DND-41 (cell line): Measurements from ENCODE around the gene FAM219A.

Source experiments
- ATAC-seq: fragments of 200-7000 bp; cut with Tn5 transposase; 3 replicates; pipeline ENCODE4 v1.9.1; 2021; ENCODE audit warnings: low read depth; ENCODE audit not compliant: insufficient read depth
- DNase-seq: peaks from one replicate; pipeline ENCODE4 v3.0.0-alpha.2; 2020
- H2AFZ ChIP-seq: 2 replicates; pipeline ENCODE4 v1.6.0; 2012; ENCODE audit warnings: low read depth, low read length
- H3K27ac ChIP-seq: 2 replicates; pipeline ENCODE4 v1.5.1; 2012; ENCODE audit warnings: low read length, inconsistent platforms
- H3K27me3 ChIP-seq: fragments of 200-600 bp; sonication (generic); 2 replicates; pipeline ENCODE4 v1.6.0; 2012; ENCODE audit warnings: low read length, mild to moderate bottlenecking, inconsistent platforms; ENCODE audit not compliant: insufficient read depth, poor library complexity
- H3K36me3 ChIP-seq: 2 replicates; pipeline ENCODE4 v1.5.1; 2012; ENCODE audit warnings: low read length, inconsistent platforms; ENCODE audit not compliant: insufficient read depth
- H3K4me1 ChIP-seq: 2 replicates; pipeline ENCODE4 v1.5.1; 2012; ENCODE audit warnings: mild to moderate bottlenecking, low read length; ENCODE audit not compliant: insufficient read depth
- H3K4me2 ChIP-seq: 2 replicates; pipeline ENCODE4 v1.6.0; 2012; ENCODE audit warnings: mild to moderate bottlenecking, moderate library complexity, low read length, inconsistent platforms; ENCODE audit not compliant: insufficient read depth
- H3K4me3 ChIP-seq, 2 experiments: fragments of 200-600 bp in 1 of 2; shearing (Covaris generic) in 1 of 2; 2 replicates each; pipeline ENCODE4 v1.5.1; 2012 to 2016; ENCODE audit warnings: inconsistent platforms in 2 of 2, low read length in 2 of 2, mild to moderate bottlenecking in 2 of 2, low read depth in 1 of 2, moderate library complexity in 1 of 2
- H3K79me2 ChIP-seq: 2 replicates; pipeline ENCODE4 v1.6.0; 2012; ENCODE audit warnings: low read length, inconsistent platforms; ENCODE audit not compliant: insufficient read depth
- H3K9ac ChIP-seq: 2 replicates; pipeline ENCODE4 v1.6.0; 2012; ENCODE audit warnings: low read depth, mild to moderate bottlenecking, inconsistent platforms, low read length, moderate library complexity
- H3K9me3 ChIP-seq: 2 replicates; pipeline ENCODE4 v1.5.1; 2012; ENCODE audit warnings: low read length, moderate library complexity, mild to moderate bottlenecking, inconsistent platforms; ENCODE audit not compliant: insufficient read depth, severe bottlenecking
- H4K20me1 ChIP-seq: 2 replicates; pipeline ENCODE4 v1.6.0; 2012; ENCODE audit warnings: low read length; ENCODE audit not compliant: insufficient read depth
- CTCF ChIP-seq: IDR thresholded peaks from 2 replicates; pipeline ENCODE4 v1.5.1; 2012; ENCODE audit warnings: borderline replicate concordance, low read length, moderate library complexity, mild to moderate bottlenecking; ENCODE audit not compliant: poor library complexity, severe bottlenecking; ENCODE audit errors: extremely low read depth
- EZH2 ChIP-seq: IDR thresholded peaks from 3 replicates; pipeline ENCODE4 v1.6.1; 2012; ENCODE audit warnings: borderline replicate concordance, low read depth, mild to moderate bottlenecking, moderate library complexity, low read length, inconsistent platforms; ENCODE audit not compliant: severe bottlenecking

Gene FAM219A

DNA sequence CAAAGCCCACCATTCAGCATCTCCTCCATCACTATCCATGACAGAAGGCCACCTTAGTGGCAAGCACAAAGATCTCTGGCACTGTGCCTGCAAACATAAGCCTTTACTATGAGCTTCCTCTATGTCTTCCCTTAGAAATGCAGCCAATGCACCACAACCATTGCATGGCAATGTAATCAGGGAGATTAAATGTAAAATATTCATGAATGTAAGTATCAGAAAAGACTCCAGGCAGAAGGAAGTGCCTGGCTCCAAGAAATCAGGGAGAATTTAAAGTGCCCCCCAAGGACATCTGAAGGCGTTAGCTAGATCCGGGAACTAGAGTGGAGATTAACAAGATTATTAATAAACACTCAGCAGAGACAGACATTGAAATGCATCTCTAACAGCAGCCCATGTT is 49.2 kb downstream of the FAM219A start:
- Histone ChIP-seq H4K20me1 (peaks cover 42% of the 10 kb centered on the region), H3K9ac (no peak overlapping the region), H3K36me3 (peaks cover 3% of the 10 kb centered on the region; the same call in 1 of the 2 replicates), H3K27ac (no peak overlapping the region), H3K4me3 (no peak overlapping the region), H3K4me2 (no peak overlapping the region), H2AFZ (no peak overlapping the region), H3K9me3 (no peaks in the 10 kb centered on the region), H3K79me2 (no peaks in the 10 kb centered on the region), H3K27me3 (no peaks in the 10 kb centered on the region), H3K4me1 (no peaks in the 10 kb centered on the region)
- no peak for TF ChIP-seq EZH2
- TF ChIP-seq CTCF: no peak
- DNase-seq (no peak), ATAC-seq (no peak)

DNA sequence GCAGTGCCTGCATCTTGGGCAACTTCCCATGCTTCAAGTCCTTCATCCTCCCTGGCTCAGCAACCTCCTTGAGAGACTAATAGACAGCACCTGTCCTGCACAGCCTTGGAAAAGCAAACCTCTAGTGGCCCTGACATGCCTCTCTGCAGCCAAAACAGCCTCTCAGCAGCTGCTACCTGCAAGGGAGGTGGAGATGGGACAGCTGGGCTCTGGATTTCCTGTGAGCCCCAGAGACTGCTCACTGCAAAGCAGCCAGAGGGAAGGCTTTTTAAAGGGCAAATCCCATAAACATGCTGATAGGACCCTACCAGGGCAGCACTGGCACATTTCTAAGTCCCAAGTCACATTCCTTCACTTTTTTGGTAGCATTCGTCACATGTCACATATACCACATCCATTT is 50.2 kb downstream of the FAM219A start:
- H3K79me2 ChIP-seq: no peaks in the 10 kb centered on the region
- no peaks in the 10 kb centered on the region for H3K4me1 ChIP-seq
- no peak overlapping the region for H3K27ac ChIP-seq
- TF ChIP-seq CTCF (no peak), EZH2 (no peak)
- H3K4me3 ChIP-seq: no peak overlapping the region
- H3K9me3 ChIP-seq: no peaks in the 10 kb centered on the region
- peaks cover 42% of the 10 kb centered on the region for H4K20me1 ChIP-seq
- no peak for ATAC-seq
- peaks cover 8% of the 10 kb centered on the region for H3K36me3 ChIP-seq
- H3K9ac ChIP-seq: no peak overlapping the region
- H3K4me2 ChIP-seq: no peak overlapping the region
- no peak overlapping the region for H2AFZ ChIP-seq
- DNase-seq: no peak
- no peaks in the 10 kb centered on the region for H3K27me3 ChIP-seq

DNA sequence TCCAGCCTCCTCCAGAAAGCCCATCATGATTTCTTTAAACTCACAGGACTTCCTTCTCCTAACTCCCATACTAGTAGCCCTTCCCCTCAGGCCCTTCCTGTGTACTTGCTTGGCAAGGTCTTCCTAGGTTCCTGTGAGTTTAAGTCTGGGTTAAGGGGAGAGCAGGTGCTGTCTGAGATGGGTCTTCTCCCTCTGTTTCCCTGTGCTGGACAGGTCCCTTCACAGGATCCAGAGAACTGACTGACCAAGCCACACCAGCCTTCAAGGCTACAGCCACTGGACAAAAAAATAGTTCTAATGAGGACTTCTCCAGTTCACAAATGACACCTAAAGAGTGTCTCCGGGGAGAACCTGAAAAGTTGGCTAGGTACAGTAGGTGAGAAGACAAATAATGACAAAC is 52.2 kb downstream of the FAM219A start:
- Histone ChIP-seq H3K4me3 (no peak overlapping the region), H3K9me3 (no peaks in the 10 kb centered on the region), H3K36me3 (peaks cover 17% of the 10 kb centered on the region), H3K9ac (no peak overlapping the region), H3K27me3 (no peaks in the 10 kb centered on the region), H3K79me2 (no peaks in the 10 kb centered on the region), H3K4me2 (no peak overlapping the region), H2AFZ (no peak overlapping the region), H3K4me1 (no peaks in the 10 kb centered on the region), H3K27ac (no peak overlapping the region), H4K20me1 (peaks cover 30% of the 10 kb centered on the region)
- no peak for DNase-seq
- TF ChIP-seq CTCF (no peak), EZH2 (no peak)
- ATAC-seq: no peak

- Histone ChIP-seq H3K4me1 (no peaks in the 10 kb centered on the region), H3K4me2 (no peak overlapping the region), H3K27ac (no peak overlapping the region), H3K36me3 (peaks cover 22% of the 10 kb centered on the region), H2AFZ (no peak overlapping the region), H4K20me1 (peaks cover 26% of the 10 kb centered on the region), H3K9ac (no peak overlapping the region), H3K79me2 (no peaks in the 10 kb centered on the region), H3K9me3 (no peaks in the 10 kb centered on the region), H3K4me3 (no peak overlapping the region), H3K27me3 (no peaks in the 10 kb centered on the region)
- TF ChIP-seq EZH2 (no peak), CTCF (no peak)
- ATAC-seq (no peak), DNase-seq (no peak)
These were observed 52.7 kb downstream of the FAM219A start for GRCh38 chr9:34405719-34406118.
